Midbrain (tissue), 1 donor: Measurements from ENCODE around the gene MRPL50.

Experiments used
- DNase-seq: peaks from one replicate; lab custom pipeline; 2025; lab: John Stamatoyannopoulos, UW

Gene MRPL50

DNA sequence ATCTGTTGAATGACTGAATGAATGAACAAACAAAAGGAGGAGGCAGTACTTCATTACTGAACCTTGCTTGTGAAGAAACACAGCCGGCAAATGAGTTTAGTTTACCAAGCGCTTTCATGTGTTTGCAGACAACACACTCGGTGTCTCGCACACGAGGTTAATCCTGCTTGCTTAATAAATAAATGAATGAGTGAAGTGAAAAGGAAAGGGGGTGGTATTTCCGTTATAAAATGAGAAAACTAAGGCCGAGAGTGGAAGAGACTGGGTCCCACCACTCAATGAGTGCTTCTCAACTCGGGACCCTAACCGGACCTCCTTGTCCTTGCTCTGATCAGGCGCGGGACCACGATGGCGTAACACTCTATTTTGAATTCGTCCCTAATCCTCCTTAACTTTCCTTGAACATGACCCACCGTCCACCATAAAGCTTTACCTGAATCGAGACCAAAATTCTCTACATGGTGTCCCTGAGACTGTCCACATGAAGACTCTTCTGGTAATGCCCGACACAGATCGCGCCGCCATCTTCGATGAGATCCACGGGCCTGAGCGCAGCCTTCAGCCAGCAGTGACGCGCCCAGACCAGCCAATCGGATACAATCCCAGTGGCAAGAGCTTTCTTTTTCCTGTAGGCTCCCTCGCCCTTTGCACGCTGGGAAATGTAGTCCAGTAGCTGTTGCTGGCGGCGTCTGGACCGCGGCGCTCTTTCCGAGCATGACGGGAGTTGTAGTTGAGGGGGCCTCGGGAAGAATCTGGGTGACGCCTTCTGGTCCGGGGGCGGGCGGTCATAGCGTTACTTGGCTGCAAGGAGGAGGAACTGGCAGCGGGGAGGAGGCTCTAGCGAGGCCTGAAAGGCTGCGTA is at the start of gene MRPL50, which contains the start of gene ZNF189:
Gene MRPL50 (minus strand): TSS at position 551 of the 862 bp plus-strand sequence. CDS start 26 bp downstream, at position 525.
Gene ZNF189 (plus strand): TSS at position 784 of the 862 bp plus-strand sequence. CDS start 306 bp downstream, outside the sequence.
- DNase-seq: peak; percentile 99

- DNase-seq: no peak
Measured at GRCh38 chr9:101446732-101447131, 48.3 kb upstream of the MRPL50 start.

GRCh38 chr9:101445353-101446029 is 47.1 kb upstream of the MRPL50 start:
- peak; percentile 19 for DNase-seq

DNA sequence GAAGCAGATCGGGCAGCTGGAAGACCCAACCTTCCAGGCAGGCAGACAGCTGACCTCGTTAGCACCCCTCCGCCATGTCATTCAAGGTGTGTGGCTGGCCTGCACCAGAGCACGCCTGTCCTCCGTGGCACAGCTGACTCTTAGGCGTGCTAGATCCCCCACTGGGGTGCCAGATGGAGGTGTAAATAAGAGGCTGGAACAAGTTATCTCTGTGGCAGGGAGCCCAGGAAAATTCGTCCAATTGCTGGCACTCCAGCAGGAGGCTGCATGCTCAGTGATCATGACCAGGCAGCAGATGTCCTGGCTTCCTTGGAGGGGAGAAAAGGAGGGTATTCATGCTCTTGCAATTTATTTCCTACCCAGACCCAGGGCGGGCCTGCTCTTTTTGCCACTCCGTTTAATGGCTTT is 45.0 kb upstream of the MRPL50 start:
- DNase-seq: no peak

- DNase-seq: no peak
Measured at GRCh38 chr9:101442736-101443135, 44.3 kb upstream of the MRPL50 start.

DNA sequence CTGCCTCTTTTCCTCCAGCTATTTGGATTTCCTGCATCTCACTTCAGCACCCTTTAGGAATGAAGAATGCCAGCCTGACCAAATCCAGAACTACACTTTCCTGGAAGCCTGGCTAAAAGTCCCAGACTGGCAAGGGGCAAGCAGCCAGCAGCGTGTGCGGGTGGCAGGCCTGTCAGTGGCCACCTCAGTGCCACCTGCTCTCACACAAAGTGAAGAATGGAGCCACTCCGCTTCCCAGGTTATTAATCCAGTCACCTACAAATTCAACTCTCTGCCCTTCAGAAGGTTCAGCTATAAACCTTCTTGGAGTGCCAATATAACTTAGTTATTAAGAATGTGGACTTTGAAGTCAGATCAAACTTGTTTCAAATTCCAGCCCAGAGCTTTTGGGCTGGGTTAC is 43.9 kb upstream of the MRPL50 start:
- DNase-seq: no peak

- DNase-seq: no peak
Measured at GRCh38 chr9:101440714-101441230, 42.4 kb upstream of the MRPL50 start.

GRCh38 chr9:101438523-101438922 is 40.1 kb upstream of the MRPL50 start:
- no peak for DNase-seq

- no peak for DNase-seq
Measured at GRCh38 chr9:101437806-101438232, 39.4 kb upstream of the MRPL50 start.

DNA sequence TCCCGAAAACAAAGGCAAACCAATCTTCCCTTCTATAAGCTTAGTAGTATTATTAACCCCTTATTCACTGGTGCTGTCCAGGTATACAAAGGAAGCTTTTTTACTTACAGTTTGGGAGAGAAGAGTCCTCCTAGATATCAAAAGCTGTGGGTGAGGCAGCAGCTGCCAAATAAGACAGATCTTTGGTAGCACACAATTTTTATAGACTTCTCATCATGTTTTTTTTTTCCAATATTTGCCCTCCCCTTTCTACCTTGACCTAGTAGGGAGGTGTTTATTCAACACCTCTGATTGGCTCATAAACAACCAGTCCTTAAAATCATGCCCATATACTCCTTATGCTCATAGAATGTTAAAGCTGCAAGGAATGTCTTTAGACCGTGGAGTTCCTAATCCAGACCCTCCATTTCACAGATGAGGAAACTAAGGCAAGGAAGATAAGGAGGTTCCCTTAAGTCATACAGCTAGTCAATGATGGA is 37.2 kb upstream of the MRPL50 start, which contains the start of gene ALDOB:
Gene ALDOB (minus strand): TSS at position 174 of the 479 bp plus-strand sequence. CDS start 4,887 bp downstream, outside the sequence.
- no peak for DNase-seq

GRCh38 chr9:101434998-101435397 is 36.6 kb upstream of the MRPL50 start:
- no peak for DNase-seq

DNA sequence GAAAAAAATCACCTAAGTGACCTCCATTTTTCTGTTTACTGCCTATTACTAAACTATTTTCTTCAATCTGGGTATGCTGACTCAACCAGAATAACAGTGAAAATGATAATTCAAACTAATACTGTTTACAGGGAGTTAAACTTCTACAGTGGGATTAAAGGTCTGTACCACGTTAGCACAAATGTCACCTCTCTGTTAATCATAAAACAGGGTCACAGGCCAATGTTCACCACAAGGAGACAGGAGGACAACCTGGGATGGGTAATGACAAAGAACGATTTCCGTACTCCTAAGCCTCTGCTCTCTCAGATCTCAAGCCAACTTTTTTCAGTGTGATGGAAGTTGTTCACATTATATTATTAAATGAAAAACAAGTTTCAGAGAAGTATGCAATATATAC is 34.8 kb upstream of the MRPL50 start:
- DNase-seq: no peak

- DNase-seq: no peak
Measured at GRCh38 chr9:101432740-101433139, 34.3 kb upstream of the MRPL50 start.

DNA sequence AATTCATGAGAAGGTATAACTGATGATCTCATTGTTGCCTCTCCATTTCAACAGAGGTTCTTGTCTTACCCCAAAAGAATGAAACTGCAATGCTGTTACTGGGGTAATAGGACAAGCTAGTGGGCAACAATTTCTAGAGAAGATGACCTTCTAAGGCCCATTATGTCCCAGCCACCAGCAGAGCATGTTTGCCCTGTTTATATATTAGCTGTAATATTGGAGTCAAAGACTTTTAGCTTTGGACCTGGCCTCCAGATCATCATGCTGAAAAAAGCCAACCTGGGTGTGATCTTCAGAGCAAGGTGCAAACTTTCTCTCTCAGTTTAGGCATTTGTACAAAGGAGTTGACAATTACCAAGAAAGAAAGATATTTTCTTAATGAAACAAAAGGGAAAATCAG is 33.8 kb upstream of the MRPL50 start:
- no peak for DNase-seq

DNA sequence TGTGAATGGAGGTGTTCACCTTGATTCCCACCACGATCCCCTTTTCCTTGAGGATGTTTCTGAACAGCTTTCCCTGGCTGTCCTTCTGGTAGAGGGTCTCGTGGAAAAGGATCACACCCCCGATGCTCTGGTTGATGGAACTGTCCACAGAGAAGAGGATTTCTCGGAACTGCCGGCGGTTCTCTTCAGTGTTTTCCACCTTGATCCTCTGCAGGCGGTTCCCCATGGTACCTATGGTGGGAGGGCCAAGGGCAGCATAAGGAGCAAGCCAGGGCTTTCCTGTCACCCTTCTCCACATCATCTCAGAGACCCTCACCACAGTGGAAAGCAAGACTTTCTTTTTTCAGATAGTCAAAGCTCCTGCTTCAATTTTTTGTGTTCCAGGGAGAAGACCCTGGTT is 31.3 kb upstream of the MRPL50 start:
- no peak for DNase-seq

- DNase-seq: no peak
Measured at GRCh38 chr9:101428909-101429308, 30.5 kb upstream of the MRPL50 start.

GRCh38 chr9:101427957-101428655 is 29.7 kb upstream of the MRPL50 start:
- no peak for DNase-seq

GRCh38 chr9:101427358-101427757 is 28.9 kb upstream of the MRPL50 start:
- DNase-seq: no peak

DNA sequence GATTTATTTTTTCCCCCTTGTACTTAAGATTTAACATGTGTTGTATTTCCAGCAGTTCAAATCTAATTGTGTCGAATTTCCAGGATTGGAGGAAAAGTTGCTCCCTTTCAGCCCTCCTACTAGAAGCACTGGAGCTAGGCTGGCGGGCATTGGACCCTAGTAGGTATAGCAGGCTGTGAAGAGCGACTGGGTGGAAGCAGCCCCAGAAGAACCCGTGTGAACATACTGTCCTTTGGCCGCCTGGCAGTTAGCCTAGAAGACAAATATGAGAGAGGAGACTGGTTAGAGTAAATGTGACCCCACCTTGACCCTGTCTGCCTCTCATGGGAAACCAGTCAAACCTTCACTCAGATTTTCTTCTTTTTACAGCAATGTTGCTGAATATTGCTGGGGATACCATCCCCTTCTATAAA is 23.2 kb upstream of the MRPL50 start:
- no peak for DNase-seq

GRCh38 chr9:101419863-101420262 is 21.4 kb upstream of the MRPL50 start:
- no peak for DNase-seq

DNA sequence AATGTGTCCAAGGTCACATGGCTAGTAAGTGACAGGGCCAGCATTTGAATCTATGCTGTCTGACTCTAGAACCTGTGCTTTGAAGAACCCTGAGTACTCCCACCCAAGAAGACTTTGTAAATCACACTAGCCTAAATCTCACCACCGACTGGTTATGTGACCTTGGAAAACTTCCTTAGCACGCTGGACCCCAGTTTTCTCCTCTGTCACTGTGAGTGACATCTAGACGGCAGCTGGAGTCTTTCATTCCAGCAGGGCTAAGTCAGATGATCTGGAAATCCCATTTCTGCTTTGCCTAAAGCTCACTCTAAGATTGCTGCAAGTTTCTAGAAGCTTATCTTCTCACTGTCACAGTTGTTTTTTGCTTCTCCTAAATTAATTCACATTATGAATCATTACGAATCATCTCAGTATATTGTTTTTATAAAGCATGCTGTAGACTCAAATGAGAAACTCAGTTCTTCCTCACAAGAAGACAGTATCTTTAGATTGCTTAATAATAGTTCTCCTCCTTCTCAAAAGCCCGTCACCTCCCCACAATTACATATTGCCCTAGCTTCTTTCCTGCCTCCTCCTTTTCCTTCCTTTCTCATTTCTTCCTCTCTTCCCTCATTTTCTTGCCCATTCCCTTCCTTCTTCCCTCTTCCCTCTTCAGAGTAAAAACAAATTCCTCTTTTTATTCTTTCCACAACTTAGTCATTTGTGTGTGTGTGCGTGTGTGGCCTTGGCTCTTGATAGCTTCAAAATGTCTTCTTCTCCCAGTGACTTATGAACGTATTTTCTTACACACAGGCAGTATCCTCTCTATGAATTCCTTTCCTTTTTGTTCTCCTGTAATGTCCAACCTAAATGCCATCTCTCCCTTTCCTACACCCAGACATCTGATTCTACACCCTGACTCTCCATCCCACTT is 20.4 kb upstream of the MRPL50 start:
- DNase-seq: no peak
